NCI-H1694 (cell line): ENCODE measurements around the gene BLOC1S6.
A peak's percentile ranks its signal among the peaks of the same experiment; 100 is the strongest.

Source experiments
- DNase-seq: peaks from one replicate; lab custom pipeline; 2025; lab: John Stamatoyannopoulos, UW

Gene BLOC1S6

DNA sequence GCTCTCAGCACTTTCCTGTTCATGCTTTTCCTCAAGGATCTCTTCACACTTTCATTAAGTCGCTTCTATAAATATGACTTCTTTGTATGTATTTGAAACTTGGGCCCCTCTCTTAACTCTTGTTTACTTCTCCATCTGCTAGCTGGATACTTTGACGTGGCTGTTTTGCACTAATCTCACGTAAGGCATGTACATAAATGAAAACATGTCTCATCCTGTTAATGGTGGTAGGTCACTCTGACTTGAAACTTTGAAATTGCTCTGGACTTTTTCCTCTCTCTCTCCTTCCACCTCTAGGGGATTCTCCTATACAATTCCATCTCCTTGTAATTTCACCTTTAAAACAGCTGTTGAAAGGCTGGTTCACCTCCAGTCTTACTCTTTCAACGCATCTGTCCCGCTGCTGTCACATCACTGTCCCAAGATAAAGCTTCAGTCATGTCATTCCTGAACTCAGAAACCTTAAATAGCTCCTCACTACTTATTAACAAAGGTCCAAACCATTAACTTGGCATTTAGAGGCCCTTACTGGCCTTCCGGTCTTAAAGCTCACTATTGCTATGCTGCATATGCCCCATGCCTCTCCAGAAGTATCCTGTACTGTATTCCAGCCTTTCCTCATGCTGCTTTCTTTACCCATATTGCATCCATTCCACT lies 1.2 kb downstream of the BLOC1S6 start:
- no peak for DNase-seq

DNA sequence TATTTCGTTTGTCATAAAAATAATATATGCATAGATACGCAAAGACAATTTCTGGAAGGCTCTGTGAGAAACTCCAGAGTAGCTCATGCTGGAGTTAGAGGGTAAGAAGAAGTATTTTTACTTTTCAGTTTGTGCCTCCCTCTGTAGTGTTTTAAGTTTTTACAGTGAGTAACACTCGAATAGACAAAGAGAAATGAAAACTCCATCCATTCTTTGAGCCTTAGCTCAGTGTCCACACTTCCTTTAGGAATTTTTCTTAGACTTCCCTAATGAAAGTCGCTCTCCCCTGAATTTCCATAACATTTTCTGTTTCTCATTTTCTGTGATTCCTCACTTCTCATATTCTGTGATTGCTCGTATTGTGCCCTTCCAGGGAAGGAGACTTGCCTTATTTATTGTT lies 2.1 kb downstream of the BLOC1S6 start:
- no peak for DNase-seq

DNA sequence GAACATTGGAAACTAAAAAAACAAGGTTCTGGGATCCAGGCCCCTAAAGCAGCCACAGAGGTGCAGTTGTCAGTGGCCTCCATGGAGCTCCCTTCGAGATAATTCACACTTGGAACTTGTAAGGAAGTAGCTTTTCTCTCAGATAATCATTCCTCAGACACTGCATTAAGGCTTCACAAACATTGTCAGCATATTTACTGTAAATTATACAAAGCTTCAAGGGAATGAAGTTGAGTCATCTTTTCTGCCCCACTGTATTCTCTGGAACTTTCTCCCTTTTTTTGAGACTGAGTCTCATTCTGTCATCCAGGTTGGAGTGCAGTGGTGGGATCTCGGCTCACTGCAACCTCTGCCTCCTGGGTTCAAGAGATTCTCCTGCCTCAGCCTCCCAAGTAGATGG lies 7.1 kb downstream of the BLOC1S6 start:
- no peak for DNase-seq

DNA sequence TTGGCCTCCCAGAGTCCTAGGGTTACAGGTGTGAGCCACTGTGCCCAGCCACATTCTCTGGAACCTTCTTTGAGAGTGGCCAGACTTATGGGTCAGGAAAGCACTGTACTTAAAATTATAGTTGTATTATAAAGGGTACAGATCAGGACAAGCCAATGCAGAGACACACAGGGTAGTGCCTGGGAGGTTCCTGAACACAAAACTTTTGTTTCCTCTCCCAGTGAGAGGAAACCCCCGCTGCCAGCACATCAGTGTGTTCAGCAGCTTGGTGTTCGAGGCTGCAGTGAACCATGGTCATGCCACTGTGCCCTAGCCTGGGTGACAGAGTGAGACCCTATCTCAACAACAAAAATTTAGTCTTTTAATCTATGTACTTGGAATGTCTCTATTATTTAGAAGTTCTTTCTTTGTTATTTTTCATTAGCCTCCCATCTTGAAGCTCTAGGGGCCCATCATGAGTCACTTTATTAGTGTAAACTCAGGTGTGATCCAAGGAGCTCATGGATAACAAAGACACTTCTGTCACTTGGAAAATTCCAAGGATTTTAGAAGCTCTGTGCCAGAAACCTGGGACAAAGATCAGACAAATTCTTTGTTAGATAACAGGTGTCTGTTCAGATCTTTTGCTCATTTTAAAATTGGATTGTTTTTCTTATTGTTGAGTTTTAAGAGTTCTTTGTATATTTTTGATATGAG lies 7.8 kb downstream of the BLOC1S6 start:
- no peak for DNase-seq

DNA sequence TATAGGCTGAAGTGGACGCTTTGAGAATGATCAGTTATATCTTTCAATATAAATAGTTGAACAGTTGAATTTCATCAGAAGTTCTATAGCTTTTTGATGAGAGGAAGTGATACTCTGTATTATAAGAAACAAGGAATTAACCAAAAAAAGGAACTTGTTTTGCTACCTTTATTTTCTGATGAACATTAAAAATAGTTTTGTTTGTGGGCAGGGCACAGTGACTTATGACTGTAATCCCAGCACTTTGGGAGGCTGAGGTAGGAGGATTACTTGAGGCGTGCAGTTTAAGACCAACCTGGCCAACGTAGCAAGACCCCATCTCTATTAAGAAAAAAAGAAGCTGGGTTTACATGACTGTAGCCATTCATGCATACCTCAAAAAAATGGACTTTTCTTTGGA lies 16.7 kb downstream of the BLOC1S6 start:
- DNase-seq = no peak

DNA sequence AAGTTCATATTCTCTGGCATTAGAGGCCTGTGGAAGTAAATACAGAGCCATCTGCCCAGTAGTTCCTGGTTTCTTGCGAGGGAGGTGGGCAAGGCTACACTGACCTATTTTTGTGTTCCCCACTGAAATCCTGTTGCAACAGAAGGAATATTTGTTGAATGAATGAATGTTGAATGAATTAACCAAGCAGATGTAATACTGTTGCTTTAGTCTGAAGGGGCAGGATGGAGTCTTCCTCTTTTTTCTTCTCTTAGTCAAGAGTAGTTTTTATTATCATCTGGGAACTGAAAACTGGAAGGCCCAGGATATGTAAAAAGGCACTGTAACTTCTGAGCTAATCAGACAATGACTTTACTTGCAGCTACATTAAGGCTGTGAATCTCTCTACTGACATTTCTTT lies 17.1 kb downstream of the BLOC1S6 start:
- no peak for DNase-seq

DNA sequence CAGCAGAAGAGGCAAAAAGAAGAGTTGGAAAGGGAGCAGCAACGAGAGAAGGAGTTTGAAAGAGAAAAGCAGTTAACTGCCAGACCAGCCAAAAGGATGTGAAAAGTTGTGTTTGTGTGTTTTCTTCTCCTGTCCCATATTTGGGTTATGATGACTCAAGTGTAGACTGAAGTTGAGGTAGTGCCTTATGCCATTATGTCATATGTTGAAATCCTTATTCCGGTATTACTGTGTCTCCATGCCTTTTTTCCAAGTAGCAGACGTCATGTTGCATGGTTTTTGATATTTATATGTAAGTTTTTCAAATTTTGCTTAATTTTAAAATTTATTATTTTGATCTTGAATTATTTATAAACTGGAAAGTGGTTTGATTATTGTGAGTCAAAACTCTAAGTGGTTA lies 19.2 kb downstream of the BLOC1S6 start:
- DNase-seq = no peak

DNA sequence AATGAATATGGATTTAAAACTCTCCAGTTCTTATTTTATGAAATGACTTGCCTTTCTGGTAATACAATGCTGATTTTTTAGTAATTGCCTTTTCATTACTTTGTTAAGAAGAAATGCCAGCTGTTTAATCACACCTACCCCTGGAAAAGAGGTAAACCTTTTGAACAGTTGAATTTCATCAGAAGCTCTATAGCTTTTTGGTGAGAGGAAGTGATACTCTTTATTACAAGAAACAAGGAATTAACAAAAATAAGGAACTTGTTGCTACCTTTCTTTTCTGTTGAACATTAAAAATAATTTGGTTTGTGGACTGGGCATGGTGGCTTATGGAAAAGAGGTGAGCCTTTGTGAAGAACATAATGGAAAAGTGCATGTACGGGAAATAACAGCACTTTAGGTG lies 19.7 kb downstream of the BLOC1S6 start:
- DNase-seq = no peak

DNA sequence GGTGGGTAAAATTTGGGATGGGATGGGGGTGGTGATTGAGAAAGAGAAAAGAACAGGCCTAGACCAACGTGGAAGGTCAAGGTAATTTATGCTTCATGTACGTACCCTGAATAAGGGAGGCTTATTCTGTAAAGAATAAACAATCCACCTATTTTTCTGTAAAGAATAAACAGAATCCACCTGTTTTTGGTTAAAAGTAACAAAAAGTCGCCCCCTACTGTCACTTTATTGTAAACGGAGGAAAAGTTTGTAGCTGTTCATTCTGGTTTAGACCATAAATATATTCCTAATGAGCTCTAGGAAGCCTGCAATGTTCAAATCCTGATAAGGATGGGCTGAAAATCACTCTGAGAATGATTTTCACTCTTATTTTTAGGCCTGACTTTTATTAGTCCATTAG lies 24.1 kb downstream of the BLOC1S6 start:
- DNase-seq = no peak

DNA sequence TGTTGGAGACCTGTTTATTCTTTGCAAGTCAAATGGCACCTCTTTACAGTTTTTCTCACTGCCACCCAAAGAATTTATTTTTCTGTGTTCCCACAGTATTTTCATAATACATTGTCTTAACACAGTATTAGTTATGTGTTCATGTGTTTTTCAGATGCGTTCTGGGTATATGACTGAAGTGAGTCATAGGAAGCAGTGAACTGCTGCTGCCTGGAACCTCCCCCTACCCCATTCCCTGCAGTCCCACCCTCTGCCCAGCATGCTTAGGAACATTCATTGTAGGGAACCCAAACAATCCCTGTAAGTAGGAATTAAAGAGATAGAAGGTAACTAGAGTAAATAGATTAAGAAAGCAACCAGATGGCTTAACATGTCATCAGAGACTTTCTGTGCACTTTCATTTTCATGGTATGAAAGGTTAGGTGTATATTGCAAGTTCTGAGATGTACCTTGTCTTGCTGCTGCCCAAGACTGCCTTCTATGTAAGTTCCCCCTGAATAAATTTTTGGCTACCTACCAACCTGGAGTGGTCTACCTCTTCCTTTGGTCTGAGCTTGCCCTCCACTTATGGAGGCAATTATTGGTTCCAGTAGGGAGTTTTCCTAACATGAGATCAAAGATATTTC lies 25.7 kb downstream of the BLOC1S6 start:
- DNase-seq = no peak

DNA sequence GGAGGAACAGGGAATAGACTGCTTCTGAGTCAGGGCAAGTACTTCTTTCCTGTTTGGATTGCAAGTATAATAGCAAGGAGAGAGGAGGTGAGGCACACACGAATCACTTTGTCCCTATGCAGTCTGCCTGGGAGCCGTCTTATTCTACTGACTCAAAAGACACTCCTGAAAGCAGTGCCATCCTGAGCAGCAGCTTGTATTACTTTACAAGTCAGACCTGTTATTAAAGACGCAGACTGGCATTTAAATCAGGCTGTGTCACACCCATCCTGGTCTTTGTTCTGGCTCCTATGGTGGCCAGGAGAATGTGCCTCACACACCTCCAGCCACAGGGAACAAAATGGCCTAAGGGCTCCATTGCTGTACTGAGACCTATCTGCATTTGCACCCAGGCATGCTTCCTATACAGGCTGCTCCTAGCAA lies 29.7 kb downstream of the BLOC1S6 start:
- no peak for DNase-seq

DNA sequence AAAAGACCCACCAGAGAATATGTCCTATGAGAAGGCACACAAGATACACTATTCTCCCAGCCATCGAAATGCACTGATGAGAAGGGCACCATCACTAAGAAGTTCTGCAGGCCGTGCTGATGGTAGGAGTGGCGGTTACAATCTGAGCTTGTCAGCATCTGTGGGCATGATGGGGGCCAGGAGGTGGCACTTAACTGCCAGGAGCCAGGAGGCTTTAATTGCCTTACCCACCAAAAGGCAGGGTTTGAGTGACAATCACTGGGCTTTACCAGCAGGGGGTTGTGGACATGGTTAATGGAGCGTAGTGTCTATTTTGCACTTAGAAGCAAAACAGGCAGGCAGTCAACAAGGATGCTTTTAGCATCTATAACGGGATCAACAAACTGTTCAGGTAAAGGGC lies 31.6 kb downstream of the BLOC1S6 start:
- DNase-seq = peak; percentile 12

DNA sequence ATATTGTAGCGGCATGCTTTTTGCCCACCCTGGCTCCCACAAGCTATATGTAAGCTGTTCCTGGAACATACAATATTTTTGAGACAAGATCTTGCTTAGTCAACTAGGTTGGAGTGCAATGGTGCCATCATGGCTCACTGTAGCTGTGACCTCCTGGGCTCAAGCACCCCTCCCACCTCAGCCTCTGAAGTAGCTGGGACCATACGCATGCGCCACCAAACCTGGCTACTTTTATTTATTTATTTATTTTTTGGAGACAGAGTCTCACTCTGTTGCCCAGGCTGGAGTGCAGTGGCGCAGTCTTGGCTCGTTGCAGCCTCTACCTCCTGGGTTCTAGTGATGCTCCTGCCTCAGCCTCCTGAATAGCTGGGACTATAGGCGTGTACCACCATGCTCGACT lies 41.0 kb downstream of the BLOC1S6 start:
- no peak for DNase-seq

DNA sequence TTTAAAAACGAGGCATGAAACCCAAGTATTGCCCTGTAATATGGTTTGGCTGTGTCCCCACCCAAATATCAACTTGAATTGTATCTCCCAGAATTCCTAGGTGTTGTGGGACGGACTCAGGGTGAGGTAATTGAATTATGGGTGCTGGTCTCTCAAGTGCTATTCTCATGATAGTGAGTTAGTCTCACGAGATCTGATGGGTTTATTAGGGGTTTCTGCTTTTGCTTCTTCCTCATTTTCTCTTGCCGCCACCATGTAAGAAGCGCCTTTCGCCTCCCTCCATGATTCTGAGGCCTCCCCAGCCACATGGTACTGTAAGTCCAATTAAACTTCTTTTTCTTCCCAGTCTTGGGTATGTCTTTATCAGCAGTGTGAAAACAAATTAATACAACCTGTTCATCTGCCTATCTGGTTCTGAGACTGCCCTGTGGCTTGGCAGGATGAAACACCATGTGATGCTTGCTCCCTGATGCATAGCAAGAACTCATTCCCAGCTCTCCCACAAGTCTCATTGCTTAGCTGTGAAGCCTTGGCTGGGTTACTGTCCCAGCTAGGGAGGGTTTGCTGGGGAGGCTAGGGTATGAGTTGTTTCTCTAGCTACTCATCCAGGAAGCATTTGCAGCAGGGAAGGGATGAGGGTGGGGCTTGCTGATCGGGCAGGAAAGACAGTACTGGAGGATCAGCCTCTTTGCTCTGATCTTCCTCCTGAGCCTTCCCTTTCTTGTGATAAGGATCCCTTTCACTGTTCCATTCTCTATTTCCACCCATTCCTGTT lies 43.9 kb downstream of the BLOC1S6 start:
- DNase-seq = no peak

DNA sequence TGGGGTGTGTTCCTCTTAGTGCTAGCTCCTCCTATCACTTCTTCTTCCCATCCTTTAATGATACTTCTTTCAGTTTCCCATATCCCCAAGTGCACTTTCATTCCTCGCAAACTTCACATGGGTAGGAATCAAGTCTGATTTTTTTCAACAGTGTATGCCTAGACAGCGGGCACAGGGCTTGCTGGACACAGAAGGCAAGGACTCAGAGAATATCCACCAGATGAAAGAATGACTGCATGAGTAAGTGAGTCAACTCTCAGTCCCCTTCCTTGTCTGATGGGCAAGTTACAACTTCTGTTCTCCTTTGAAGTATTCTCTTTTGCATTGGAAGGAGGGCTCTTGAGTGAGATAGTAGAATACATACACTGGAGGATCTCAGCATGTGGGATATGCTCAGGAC lies 44.6 kb downstream of the BLOC1S6 start:
- no peak for DNase-seq

DNA sequence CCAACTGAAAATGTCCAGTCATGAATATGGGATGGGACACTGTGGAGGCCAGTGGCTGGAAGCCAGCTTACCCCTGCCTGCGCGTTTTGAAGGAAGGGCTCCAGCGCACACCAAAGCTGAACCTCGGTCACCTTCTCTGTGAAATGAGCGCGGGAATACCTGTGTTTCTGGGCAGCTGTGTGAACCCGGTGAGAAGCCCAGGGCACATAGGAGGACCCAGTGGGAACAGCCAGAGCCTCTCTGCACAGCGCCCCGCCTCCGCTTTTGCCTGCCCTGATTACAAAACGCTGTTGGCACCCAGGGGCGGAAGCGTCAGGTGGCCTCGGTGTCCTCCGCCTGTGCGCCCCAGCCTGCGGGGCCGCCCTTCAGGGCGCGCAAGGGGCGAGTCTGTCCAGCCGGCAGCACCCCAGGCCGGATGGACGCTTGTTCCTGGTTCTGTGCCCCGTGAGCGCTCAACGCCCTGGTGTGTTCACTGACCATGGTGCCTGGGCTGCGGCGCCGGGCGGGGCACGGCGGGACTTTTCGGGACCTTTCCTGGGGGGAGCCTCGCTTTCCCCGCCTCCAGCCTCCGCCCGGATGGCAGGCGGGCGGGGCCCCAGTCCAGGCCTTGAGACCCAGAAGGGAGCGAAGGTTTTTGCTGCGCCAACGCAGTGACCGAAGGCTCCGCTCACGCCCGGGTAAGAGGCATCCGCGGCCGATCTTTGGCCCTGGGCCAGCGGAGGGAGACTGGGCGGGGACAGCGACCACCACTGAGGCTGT lies 47.4 kb downstream of the BLOC1S6 start, which contains the start of gene SQOR:
SQOR (plus strand) TSS at position 598 of the 759 bp plus-strand sequence. CDS start 23,895 bp downstream, outside the sequence.
- no peak for DNase-seq

DNA sequence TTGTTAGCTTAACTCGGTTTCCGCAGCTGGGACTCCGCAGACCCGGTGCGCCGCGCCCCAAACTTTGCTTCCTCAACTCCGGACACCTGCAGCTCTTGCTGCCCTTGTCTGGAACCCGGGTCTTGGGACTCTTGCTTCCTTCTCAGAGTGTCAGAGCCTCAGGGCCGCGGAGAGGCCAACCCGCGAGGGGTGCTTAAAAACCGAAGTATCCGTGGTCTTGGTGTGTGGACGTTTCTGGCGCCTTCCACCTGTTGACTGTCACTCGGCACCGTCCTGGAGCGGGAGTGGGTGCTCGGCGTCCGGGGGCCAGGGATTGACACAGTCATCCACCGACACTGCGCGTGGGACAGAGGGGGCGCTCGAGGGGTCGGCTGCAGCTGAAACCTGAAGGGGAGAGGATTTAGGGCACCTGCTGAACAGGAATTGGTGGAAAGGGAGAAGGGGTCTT lies 48.0 kb downstream of the BLOC1S6 start:
- no peak for DNase-seq

DNA sequence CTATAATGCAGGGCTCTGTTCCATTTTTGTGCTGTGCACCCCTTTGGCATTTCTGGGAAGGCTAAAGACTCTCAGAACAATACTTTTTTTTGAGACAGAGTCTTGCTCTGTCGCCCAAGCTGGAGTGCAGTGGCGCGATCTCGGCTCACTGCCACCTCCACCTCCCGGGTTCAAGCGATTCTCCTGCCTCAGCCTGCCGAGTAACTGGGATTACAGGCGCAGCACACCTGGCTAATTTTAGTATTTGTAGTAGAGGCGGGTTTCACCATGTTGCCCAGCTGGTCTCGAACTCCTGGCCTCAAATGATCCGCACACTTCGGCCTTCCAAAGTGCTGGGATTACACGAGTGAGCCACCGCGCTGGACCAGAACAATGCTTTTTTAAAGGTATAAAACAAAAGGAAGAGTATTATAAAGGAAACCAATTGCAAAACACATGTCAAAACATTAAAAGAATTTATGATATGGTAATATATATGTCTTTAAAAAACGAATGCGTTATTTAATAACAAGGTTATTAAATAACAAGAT lies 48.6 kb downstream of the BLOC1S6 start:
- DNase-seq = no peak

DNA sequence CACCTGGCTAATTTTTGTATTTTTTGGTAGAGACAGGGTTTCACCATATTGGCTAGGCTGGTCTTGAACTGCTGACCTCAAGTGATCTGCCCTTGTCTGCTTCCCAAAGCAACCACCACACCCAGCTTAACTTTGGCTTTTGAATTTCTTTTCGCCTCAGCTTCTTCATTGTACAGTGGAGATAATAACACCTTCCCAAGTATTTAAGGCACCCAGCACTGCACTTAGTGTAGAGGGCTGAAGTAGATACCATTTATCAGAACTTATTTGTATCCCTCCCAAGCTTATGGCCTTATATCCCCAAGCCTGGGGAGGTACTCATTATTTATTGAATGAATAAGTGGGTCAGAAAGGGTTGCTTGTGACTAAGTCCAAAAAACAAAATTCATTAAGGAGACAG lies 50.0 kb downstream of the BLOC1S6 start:
- DNase-seq = no peak

DNA sequence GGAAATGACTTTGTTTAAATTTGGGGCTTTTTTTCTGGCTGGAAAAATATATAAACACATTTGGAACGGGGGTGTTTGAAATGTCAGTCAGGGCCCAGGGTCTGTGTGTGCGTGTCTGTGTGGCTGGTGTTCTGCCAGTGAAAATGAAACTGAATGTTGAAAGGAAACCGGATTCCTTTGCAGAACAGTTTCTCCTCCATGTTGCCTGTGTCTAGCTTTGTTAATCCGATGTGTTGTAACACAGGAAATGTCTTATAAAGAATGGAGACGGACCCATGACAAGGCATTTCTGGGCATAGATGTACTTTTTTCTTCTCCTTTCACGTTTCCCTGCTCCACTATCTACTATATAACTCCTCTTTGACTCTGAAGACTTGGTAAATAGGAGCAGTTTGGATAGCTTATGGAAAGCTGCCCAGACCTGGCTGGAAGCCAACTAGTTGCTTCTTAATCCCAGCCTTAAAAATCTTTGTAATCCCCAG lies 50.4 kb downstream of the BLOC1S6 start:
- DNase-seq = no peak

DNA sequence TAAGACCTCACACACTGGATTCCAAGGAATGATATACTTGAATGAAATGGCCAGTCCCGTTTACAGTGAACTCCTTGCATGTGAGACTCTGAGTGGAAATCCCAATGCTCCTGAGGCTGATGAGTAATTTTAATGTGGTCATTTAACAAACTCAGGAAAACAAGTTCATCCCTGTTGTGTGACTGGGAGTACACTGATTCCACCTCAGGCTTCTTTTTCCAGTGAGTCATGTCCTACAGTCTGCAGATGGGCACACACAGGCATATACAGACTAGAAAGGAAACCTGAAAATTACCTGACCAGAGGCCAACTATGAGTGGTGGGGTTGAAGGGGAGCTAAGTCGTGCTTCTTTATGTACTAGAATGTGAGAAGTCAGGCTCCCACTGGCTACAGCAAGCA lies 53.4 kb downstream of the BLOC1S6 start:
- DNase-seq = no peak
